A549 (cell line): Measurements from ENCODE around the gene NTN1.

Experiments
- CEBPB ChIP-seq, 2 experiments: fragments of >200 bp in 1 of 2; sonication (Bioruptor Twin) in 1 of 2; formaldehyde crosslinking in 1 of 2; IDR thresholded peaks; 2 replicates each; pipeline ENCODE4 v1.6.1; 2012 to 2016
- JUN ChIP-seq, 2 experiments: fragments of >200 bp; sonication (Bioruptor Twin); formaldehyde crosslinking; IDR thresholded peaks; 2 replicates in 1 of 2; 3 replicates in 1 of 2; pipeline ENCODE4 v1.6.1; 2016 to 2017
- POLR2A ChIP-seq: IDR thresholded peaks from 2 replicates; pipeline ENCODE4 v1.6.1; 2012; ENCODE audit warnings: mild to moderate bottlenecking, low read length
- POLR2AphosphoS2 ChIP-seq: conservative IDR thresholded peaks from 2 replicates; pipeline ENCODE4 v1.6.1; 2012; ENCODE audit warnings: low read length, improper control_type of control experiment, inconsistent platforms
- REST ChIP-seq: fragments of 200-600 bp; sonication (generic); IDR thresholded peaks from 2 replicates; pipeline ENCODE4 v1.6.1; 2016; ENCODE audit warnings: antibody characterized with exemption, mild to moderate bottlenecking, moderate library complexity
- ZSCAN20 ChIP-seq: fragments of 250-450 bp; sonication (Bioruptor Pico); IDR thresholded peaks from 2 replicates; pipeline ENCODE4 v1.8.0; 2022; ENCODE audit warnings: mild to moderate bottlenecking, moderate library complexity
- TF ChIP-seq, protein P1 (sequence below): fragments of >200 bp; sonication (Bioruptor Twin); formaldehyde crosslinking; IDR thresholded peaks from 3 replicates; pipeline ENCODE4 v1.5.1; 2016

DNA sequence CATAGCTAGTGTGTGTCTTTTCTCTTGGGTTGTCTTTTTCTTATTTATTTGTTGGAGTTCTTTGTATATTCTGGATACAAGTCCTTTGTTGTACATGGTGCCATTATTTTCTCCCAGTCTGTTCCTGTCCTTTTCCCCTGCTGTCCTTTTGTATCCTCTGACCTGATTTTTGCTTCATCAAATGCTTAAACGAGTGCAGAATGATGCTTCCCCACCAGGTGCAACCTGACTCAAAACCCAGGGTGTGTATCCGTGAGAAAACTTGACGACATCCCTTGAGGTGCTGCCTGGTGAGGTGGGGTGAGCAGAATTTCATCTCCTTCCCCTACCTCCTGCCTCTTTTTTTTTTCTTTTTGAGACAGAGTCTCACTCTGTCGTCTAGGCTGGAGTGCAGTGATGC is 88.6 kb downstream of the NTN1 start:
- TF ChIP-seq, protein P1, sequence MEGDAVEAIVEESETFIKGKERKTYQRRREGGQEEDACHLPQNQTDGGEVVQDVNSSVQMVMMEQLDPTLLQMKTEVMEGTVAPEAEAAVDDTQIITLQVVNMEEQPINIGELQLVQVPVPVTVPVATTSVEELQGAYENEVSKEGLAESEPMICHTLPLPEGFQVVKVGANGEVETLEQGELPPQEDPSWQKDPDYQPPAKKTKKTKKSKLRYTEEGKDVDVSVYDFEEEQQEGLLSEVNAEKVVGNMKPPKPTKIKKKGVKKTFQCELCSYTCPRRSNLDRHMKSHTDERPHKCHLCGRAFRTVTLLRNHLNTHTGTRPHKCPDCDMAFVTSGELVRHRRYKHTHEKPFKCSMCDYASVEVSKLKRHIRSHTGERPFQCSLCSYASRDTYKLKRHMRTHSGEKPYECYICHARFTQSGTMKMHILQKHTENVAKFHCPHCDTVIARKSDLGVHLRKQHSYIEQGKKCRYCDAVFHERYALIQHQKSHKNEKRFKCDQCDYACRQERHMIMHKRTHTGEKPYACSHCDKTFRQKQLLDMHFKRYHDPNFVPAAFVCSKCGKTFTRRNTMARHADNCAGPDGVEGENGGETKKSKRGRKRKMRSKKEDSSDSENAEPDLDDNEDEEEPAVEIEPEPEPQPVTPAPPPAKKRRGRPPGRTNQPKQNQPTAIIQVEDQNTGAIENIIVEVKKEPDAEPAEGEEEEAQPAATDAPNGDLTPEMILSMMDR: no peak
- TF ChIP-seq JUN (IDR thresholded peaks at IDR 0.05): no peak
- TF ChIP-seq ZSCAN20 (CRISPR knock-in tag): no peak
- TF ChIP-seq REST: no peak
- TF ChIP-seq POLR2AphosphoS2: no peak
- TF ChIP-seq POLR2A: no peak
- no peak for TF ChIP-seq CEBPB (IDR thresholded peaks at IDR 0.05)
